Activated T-helper 17 cell treated with anti-CD3 and anti-CD28 coated beads, Interleukin-2, amount 50 U/mL, for 72 hours (primary cell): ENCODE data around the gene MRPS14. TPM values are rescaled to one million over a fixed set of nuclear protein-coding genes. Genes with fewer than 3 reads are reported as not detected.
"Not testable (repeated sequence)": the region's sequence is repeated elsewhere in the genome, so short reads cannot be mapped to it uniquely, and the experiment has no call there.

ENCODE experiments used
- ATAC-seq: fragments of 150-1000 bp; cut with Tn5 transposase; replicated peaks from 2 replicates; pipeline ENCODE4 v1.10.0; 2021; ENCODE audit warnings: mild to moderate bottlenecking, moderate library complexity
- H3K27ac Mint-ChIP-seq: one replicate; pipeline ENCODE4 v1.8.0; 2022; ENCODE audit warnings: mixed read lengths
- H3K27me3 Mint-ChIP-seq: one replicate; pipeline ENCODE4 v1.8.0; 2022; ENCODE audit warnings: mixed read lengths
- H3K36me3 Mint-ChIP-seq: one replicate; pipeline ENCODE4 v1.8.0; 2022; ENCODE audit warnings: low read depth, mild to moderate bottlenecking, mixed read lengths
- H3K4me1 Mint-ChIP-seq: one replicate; pipeline ENCODE4 v1.8.0; 2022; ENCODE audit warnings: mixed read lengths
- H3K4me3 Mint-ChIP-seq: one replicate; pipeline ENCODE4 v1.8.0; 2022; ENCODE audit warnings: mild to moderate bottlenecking, mixed read lengths
- H3K9me3 Mint-ChIP-seq: one replicate; pipeline ENCODE4 v1.8.0; 2022; ENCODE audit warnings: mixed read lengths
- total RNA-seq, 2 donors: library from RNA; stranded (reverse); gene quantifications; one replicate each; pipeline ENCODE4 v1.2.3, GENCODE V29; 2022

The MRPS14 gene
- total RNA-seq, 2 donors from 2014 or later, result 25.0 to 31.5 TPM

- no peak for ATAC-seq
- Mint-ChIP-seq H3K9me3 (no peaks in the 10 kb centered on the region), H3K27me3 (peaks cover 3% of the 10 kb centered on the region), H3K4me1 (no peaks in the 10 kb centered on the region), H3K27ac (no peak overlapping the region), H3K4me3 (no peak overlapping the region), H3K36me3 (no peaks in the 10 kb centered on the region)
Observed at GRCh38 chr1:175040324-175040879, 17.2 kb upstream of the MRPS14 start.

GRCh38 chr1:175037416-175037815 is 14.2 kb upstream of the MRPS14 start:
- Mint-ChIP-seq H3K27ac (no peak overlapping the region), H3K9me3 (no peaks in the 10 kb centered on the region), H3K27me3 (no peaks in the 10 kb centered on the region), H3K36me3 (no peaks in the 10 kb centered on the region), H3K4me3 (no peak overlapping the region), H3K4me1 (no peaks in the 10 kb centered on the region)
- ATAC-seq, result no peak

GRCh38 chr1:175036476-175036875 is 13.3 kb upstream of the MRPS14 start:
- no peaks in the 10 kb centered on the region for H3K36me3 Mint-ChIP-seq
- no peaks in the 10 kb centered on the region for H3K9me3 Mint-ChIP-seq
- H3K27ac Mint-ChIP-seq, result no peak overlapping the region
- no peaks in the 10 kb centered on the region for H3K27me3 Mint-ChIP-seq
- ATAC-seq, result no peak
- no peaks in the 10 kb centered on the region for H3K4me1 Mint-ChIP-seq
- H3K4me3 Mint-ChIP-seq, result no peak overlapping the region

- Mint-ChIP-seq H3K36me3 (no peaks in the 10 kb centered on the region), H3K27me3 (no peaks in the 10 kb centered on the region), H3K4me3 (no peak overlapping the region), H3K9me3 (no peaks in the 10 kb centered on the region), H3K4me1 (no peaks in the 10 kb centered on the region), H3K27ac (no peak overlapping the region)
- no peak for ATAC-seq
Observed at GRCh38 chr1:175035865-175036264, 12.6 kb upstream of the MRPS14 start.

- no peaks in the 10 kb centered on the region for H3K27me3 Mint-ChIP-seq
- ATAC-seq, result no peak
- H3K4me3 Mint-ChIP-seq, result no peak overlapping the region
- H3K4me1 Mint-ChIP-seq, result peaks cover under 1% of the 10 kb centered on the region
- no peaks in the 10 kb centered on the region for H3K9me3 Mint-ChIP-seq
- H3K27ac Mint-ChIP-seq, result no peak overlapping the region
- no peaks in the 10 kb centered on the region for H3K36me3 Mint-ChIP-seq
Observed at GRCh38 chr1:175034775-175035174, 11.6 kb upstream of the MRPS14 start.

GRCh38 chr1:175033953-175034352 is 10.7 kb upstream of the MRPS14 start:
- no peak overlapping the region for H3K27ac Mint-ChIP-seq
- no peaks in the 10 kb centered on the region for H3K27me3 Mint-ChIP-seq
- H3K4me1 Mint-ChIP-seq, result peaks cover 8% of the 10 kb centered on the region

GRCh38 chr1:175024773-175025172 is 1.5 kb upstream of the MRPS14 start:
- ATAC-seq, result no peak

More at GRCh38 chr1:175033953-175034352, 10.7 kb upstream of the MRPS14 start:
- ATAC-seq, result no peak
- H3K4me3 Mint-ChIP-seq, result no peak overlapping the region
- no peaks in the 10 kb centered on the region for H3K36me3 Mint-ChIP-seq
- H3K9me3 Mint-ChIP-seq, result no peaks in the 10 kb centered on the region

GRCh38 chr1:175023922-175024242 is 657 bp upstream of the MRPS14 start:
- H3K4me3 Mint-ChIP-seq, result peak overlapping the region; percentile 88
- ATAC-seq, H3K9me3 Mint-ChIP-seq, H3K27me3 Mint-ChIP-seq: not testable (repeated sequence)
- peak overlapping the region; percentile 91 for H3K27ac Mint-ChIP-seq
- peaks cover 14% of the 10 kb centered on the region for H3K4me1 Mint-ChIP-seq
- peaks cover 32% of the 10 kb centered on the region for H3K36me3 Mint-ChIP-seq

More at GRCh38 chr1:175024773-175025172, 1.5 kb upstream of the MRPS14 start:
- H3K27ac Mint-ChIP-seq, result no peak overlapping the region
- no peaks in the 10 kb centered on the region for H3K27me3 Mint-ChIP-seq
- H3K4me1 Mint-ChIP-seq, result peaks cover 21% of the 10 kb centered on the region
- H3K4me3 Mint-ChIP-seq, result peak overlapping the region; percentile 88
- peaks cover 24% of the 10 kb centered on the region for H3K36me3 Mint-ChIP-seq
- H3K9me3 Mint-ChIP-seq, result no peaks in the 10 kb centered on the region

GRCh38 chr1:175019524-175019923 is 3.7 kb downstream of the MRPS14 start:
- Mint-ChIP-seq H3K4me1 (peaks cover 20% of the 10 kb centered on the region), H3K27me3 (no peaks in the 10 kb centered on the region), H3K27ac (no peak overlapping the region), H3K36me3 (peaks cover 75% of the 10 kb centered on the region), H3K4me3 (no peak overlapping the region), H3K9me3 (no peaks in the 10 kb centered on the region)
- ATAC-seq, result no peak

GRCh38 chr1:175015243-175015642 is 8.0 kb downstream of the MRPS14 start:
- H3K4me1 Mint-ChIP-seq, result peaks cover 5% of the 10 kb centered on the region
- H3K27ac Mint-ChIP-seq, result no peak overlapping the region
- no peak overlapping the region for H3K4me3 Mint-ChIP-seq
- no peaks in the 10 kb centered on the region for H3K27me3 Mint-ChIP-seq
- H3K36me3 Mint-ChIP-seq, result peaks cover 99% of the 10 kb centered on the region
- no peak for ATAC-seq
- H3K9me3 Mint-ChIP-seq, result no peaks in the 10 kb centered on the region

GRCh38 chr1:175013445-175013844 is 9.8 kb downstream of the MRPS14 start:
- Mint-ChIP-seq H3K9me3 (no peaks in the 10 kb centered on the region), H3K36me3 (peaks cover 100% of the 10 kb centered on the region), H3K4me3 (no peak overlapping the region), H3K27ac (peak overlapping the region; percentile 2), H3K4me1 (peaks cover 10% of the 10 kb centered on the region), H3K27me3 (no peaks in the 10 kb centered on the region)
- ATAC-seq, result no peak

- Mint-ChIP-seq H3K27ac (peak overlapping the region; percentile 7), H3K36me3 (peaks cover 100% of the 10 kb centered on the region), H3K4me3 (no peak overlapping the region), H3K4me1 (peaks cover 19% of the 10 kb centered on the region), H3K9me3 (no peaks in the 10 kb centered on the region), H3K27me3 (no peaks in the 10 kb centered on the region)
- no peak for ATAC-seq
Observed at GRCh38 chr1:175009532-175009931, 13.7 kb downstream of the MRPS14 start.

- H3K4me1 Mint-ChIP-seq, result peaks cover 33% of the 10 kb centered on the region
- peak overlapping the region; percentile 84 for H3K27ac Mint-ChIP-seq
- H3K4me3 Mint-ChIP-seq, result peak overlapping the region; percentile 52
- no peaks in the 10 kb centered on the region for H3K9me3 Mint-ChIP-seq
- H3K27me3 Mint-ChIP-seq, result no peaks in the 10 kb centered on the region
- peak; percentile 74 for ATAC-seq
- peaks cover 100% of the 10 kb centered on the region for H3K36me3 Mint-ChIP-seq
Observed at GRCh38 chr1:175005085-175005783, 18.0 kb downstream of the MRPS14 start.

- H3K4me3 Mint-ChIP-seq, result no peak overlapping the region
- no peak overlapping the region for H3K27ac Mint-ChIP-seq
- H3K9me3 Mint-ChIP-seq, result no peaks in the 10 kb centered on the region
- no peak for ATAC-seq
- no peaks in the 10 kb centered on the region for H3K27me3 Mint-ChIP-seq
- peaks cover 28% of the 10 kb centered on the region for H3K4me1 Mint-ChIP-seq
- H3K36me3 Mint-ChIP-seq, result peaks cover 84% of the 10 kb centered on the region
Observed at GRCh38 chr1:175003521-175003920, 19.7 kb downstream of the MRPS14 start.

GRCh38 chr1:175002910-175003517 is 20.2 kb downstream of the MRPS14 start:
- no peak for ATAC-seq
- H3K36me3 Mint-ChIP-seq, result peaks cover 79% of the 10 kb centered on the region
- peaks cover 26% of the 10 kb centered on the region for H3K4me1 Mint-ChIP-seq
- no peak overlapping the region for H3K27ac Mint-ChIP-seq
- no peaks in the 10 kb centered on the region for H3K9me3 Mint-ChIP-seq
- no peak overlapping the region for H3K4me3 Mint-ChIP-seq
- no peaks in the 10 kb centered on the region for H3K27me3 Mint-ChIP-seq
